Astrocyte (in vitro differentiated cells and primary cell): ENCODE results near the gene LBX1. TPM values are rescaled to one million over a fixed set of nuclear protein-coding genes. Genes with fewer than 3 reads are reported as not detected.

Experiments
- DNase-seq: peaks from one replicate; pipeline ENCODE4 v3.0.0-alpha.2; 2010; ENCODE audit warnings: low read depth
- FAIRE-seq: peaks from 2 replicates; lab custom pipeline; 2011; peaks lifted over from hg19 to GRCh38; lab: Jason Lieb, UNC
- H2AFZ ChIP-seq: 2 replicates; pipeline ENCODE4 v1.6.0; 2012; ENCODE audit warnings: low read depth, low read length, inconsistent platforms
- H3K27ac ChIP-seq: 2 replicates; pipeline ENCODE4 v1.5.1; 2011; ENCODE audit warnings: low read depth, low read length, inconsistent platforms
- H3K27me3 ChIP-seq: 2 replicates; pipeline ENCODE4 v1.6.0; 2011; ENCODE audit warnings: low read length, inconsistent platforms; ENCODE audit not compliant: insufficient read depth
- H3K36me3 ChIP-seq: 2 replicates; pipeline ENCODE4 v1.5.1; 2011; ENCODE audit warnings: low read length, inconsistent platforms; ENCODE audit not compliant: insufficient read depth
- H3K4me1 ChIP-seq: 2 replicates; pipeline ENCODE4 v1.5.1; 2011; ENCODE audit warnings: low read length, inconsistent platforms; ENCODE audit not compliant: insufficient read depth
- H3K4me2 ChIP-seq: 2 replicates; pipeline ENCODE4 v1.6.0; 2012; ENCODE audit warnings: low read length, inconsistent platforms
- H3K4me3 ChIP-seq: 2 replicates; pipeline ENCODE4 v1.5.1; 2011; ENCODE audit warnings: low read depth, mild to moderate bottlenecking, low read length, inconsistent platforms; ENCODE audit not compliant: insufficient read depth
- H3K79me2 ChIP-seq: 2 replicates; pipeline ENCODE4 v1.6.0; 2012; ENCODE audit warnings: mild to moderate bottlenecking, low read length, inconsistent platforms; ENCODE audit not compliant: insufficient read depth
- H3K9ac ChIP-seq: 2 replicates; pipeline ENCODE4 v1.6.0; 2012; ENCODE audit warnings: mild to moderate bottlenecking, low read length, inconsistent platforms
- H3K9me3 ChIP-seq: 2 replicates; pipeline ENCODE4 v1.5.1; 2012; ENCODE audit warnings: low read depth, mild to moderate bottlenecking, low read length, inconsistent platforms; ENCODE audit not compliant: insufficient read depth
- H4K20me1 ChIP-seq: 2 replicates; pipeline ENCODE4 v1.6.0; 2012; ENCODE audit warnings: low read length, inconsistent platforms; ENCODE audit not compliant: insufficient read depth
- H3K27ac Mint-ChIP-seq: one replicate; pipeline ENCODE4 v1.8.0; 2021; ENCODE audit warnings: mild to moderate bottlenecking, mixed read lengths; ENCODE audit not compliant: unreplicated experiment
- H3K27me3 Mint-ChIP-seq: one replicate; pipeline ENCODE4 v1.8.0; 2021; ENCODE audit warnings: low read depth, mixed read lengths; ENCODE audit not compliant: unreplicated experiment
- H3K36me3 Mint-ChIP-seq: one replicate; pipeline ENCODE4 v1.8.0; 2021; ENCODE audit warnings: low read depth, mixed read lengths; ENCODE audit not compliant: unreplicated experiment
- H3K4me1 Mint-ChIP-seq: one replicate; pipeline ENCODE4 v1.8.0; 2021; ENCODE audit warnings: low read depth, mixed read lengths; ENCODE audit not compliant: unreplicated experiment
- H3K4me3 Mint-ChIP-seq: one replicate; pipeline ENCODE4 v1.8.0; 2021; ENCODE audit warnings: mild to moderate bottlenecking, moderate library complexity, mixed read lengths; ENCODE audit not compliant: unreplicated experiment
- H3K9me3 Mint-ChIP-seq: one replicate; pipeline ENCODE4 v1.8.0; 2021; ENCODE audit warnings: mild to moderate bottlenecking, mixed read lengths; ENCODE audit not compliant: unreplicated experiment
- CTCF ChIP-seq: IDR thresholded peaks from 2 replicates; pipeline ENCODE4 v1.5.1; 2011; ENCODE audit warnings: low read depth, mild to moderate bottlenecking, inconsistent platforms, low read length, moderate library complexity; ENCODE audit not compliant: insufficient read depth
- EZH2 ChIP-seq: IDR thresholded peaks from 2 replicates; pipeline ENCODE4 v1.6.1; 2012; ENCODE audit warnings: mild to moderate bottlenecking, low read length, inconsistent platforms; ENCODE audit not compliant: insufficient read depth
- total RNA-seq: library from RNA; stranded (reverse); gene quantifications from 2 replicates; pipeline ENCODE4 v1.2.1, GENCODE V29; 2021

The LBX1 gene
- total RNA-seq, 1 donor from 2014 or later, result not detected

- Histone ChIP-seq H3K27me3 (peaks cover 78% of the 10 kb centered on the region), H3K79me2 (no peaks in the 10 kb centered on the region), H3K4me2 (no peak overlapping the region), H3K4me1 (peaks cover 4% of the 10 kb centered on the region), H3K9me3 (no peaks in the 10 kb centered on the region), H3K4me3 (no peak overlapping the region), H3K36me3 (no peaks in the 10 kb centered on the region), H2AFZ (no peak overlapping the region), H3K27ac (no peak overlapping the region), H4K20me1 (peaks cover 13% of the 10 kb centered on the region), H3K9ac (no peak overlapping the region)
- Mint-ChIP-seq H3K9me3 (peaks cover 6% of the 10 kb centered on the region), H3K4me1 (no peaks in the 10 kb centered on the region), H3K36me3 (peaks cover 5% of the 10 kb centered on the region), H3K27ac (peak overlapping the region; percentile 53), H3K4me3 (peak overlapping the region; percentile 54), H3K27me3 (peaks cover 83% of the 10 kb centered on the region)
- FAIRE-seq (no peak), DNase-seq (no peak)
- TF ChIP-seq EZH2 (peak; percentile 51), CTCF (no peak)
Measured at GRCh38 chr10:101216207-101217043, 12.8 kb downstream of the LBX1 start.

- Mint-ChIP-seq H3K4me1 (no peaks in the 10 kb centered on the region), H3K4me3 (no peak overlapping the region), H3K27me3 (peaks cover 83% of the 10 kb centered on the region), H3K36me3 (peaks cover 5% of the 10 kb centered on the region), H3K27ac (no peak overlapping the region), H3K9me3 (peaks cover 2% of the 10 kb centered on the region)
- no peaks in the 10 kb centered on the region for H3K9me3 ChIP-seq
- no peak for DNase-seq
- H3K79me2 ChIP-seq, result no peaks in the 10 kb centered on the region
- H3K4me3 ChIP-seq, result no peak overlapping the region
- H3K27ac ChIP-seq, result no peak overlapping the region
- no peaks in the 10 kb centered on the region for H3K36me3 ChIP-seq
- peaks cover 4% of the 10 kb centered on the region for H3K4me1 ChIP-seq
- peaks cover 76% of the 10 kb centered on the region for H3K27me3 ChIP-seq
- FAIRE-seq, result no peak
- H4K20me1 ChIP-seq, result peaks cover 13% of the 10 kb centered on the region
- H3K9ac ChIP-seq, result no peak overlapping the region
- no peak overlapping the region for H3K4me2 ChIP-seq
- no peak overlapping the region for H2AFZ ChIP-seq
- no peak for TF ChIP-seq CTCF
- TF ChIP-seq EZH2, result peak; percentile 84
Measured at GRCh38 chr10:101215397-101216206, 13.7 kb downstream of the LBX1 start.
